ENCODE results near the gene PRKAB1. TPM values are rescaled to one million over a fixed set of nuclear protein-coding genes. Genes with fewer than 3 reads are reported as not detected.
A peak's percentile ranks its signal among the peaks of the same experiment; 100 is the strongest.

Gene PRKAB1
- total RNA-seq, 1 donor from 2014 or later = 22.7 TPM

GRCh38 chr12:119694111-119694510, 26.2 kb downstream of the PRKAB1 start:
- H3K9me3 Mint-ChIP-seq (ENCODE audit: unreplicated experiment) = no peaks in the 10 kb centered on the region
- Histone ChIP-seq H3K4me2 (ENCODE audit: low read length) (no peak overlapping the region), H2AFZ (ENCODE audit: low read depth, low read length) (no peak overlapping the region), H4K20me1 (ENCODE audit: insufficient read depth, low read length) (peaks cover 4% of the 10 kb centered on the region), H3K36me3 (ENCODE audit: insufficient read depth, low read length) (peaks cover 3% of the 10 kb centered on the region), H3K27me3 (ENCODE audit: insufficient read depth, low read length) (no peaks in the 10 kb centered on the region), H3K27ac (ENCODE audit: low read depth, low read length) (no peak overlapping the region), H3K9me3 (ENCODE audit: insufficient read depth, low read depth, low read length) (no peaks in the 10 kb centered on the region), H3K4me1 (ENCODE audit: insufficient read depth, low read length) (peaks cover 10% of the 10 kb centered on the region), H3K9ac (ENCODE audit: low read length) (no peak overlapping the region), H3K4me3 (ENCODE audit: insufficient read depth, low read depth, low read length) (no peak overlapping the region), H3K79me2 (ENCODE audit: insufficient read depth, low read length) (no peaks in the 10 kb centered on the region)
- no peak for TF ChIP-seq CTCF (IDR thresholded peaks at IDR 0.05; ENCODE audit: insufficient read depth, low read depth, low read length)
- TF ChIP-seq EZH2 (IDR thresholded peaks at IDR 0.05; ENCODE audit: insufficient read depth, low read length) = no peak
- H3K36me3 Mint-ChIP-seq (ENCODE audit: low read depth, unreplicated experiment) = no peaks in the 10 kb centered on the region
- H3K4me1 Mint-ChIP-seq (ENCODE audit: low read depth, unreplicated experiment) = no peaks in the 10 kb centered on the region
- no peak overlapping the region for H3K4me3 Mint-ChIP-seq (ENCODE audit: unreplicated experiment)
- no peak overlapping the region for H3K27ac Mint-ChIP-seq (ENCODE audit: unreplicated experiment)
- DNase-seq (ENCODE audit: low read depth) (no peak), FAIRE-seq (no peak)
- no peaks in the 10 kb centered on the region for H3K27me3 Mint-ChIP-seq (ENCODE audit: low read depth, unreplicated experiment)

GRCh38 chr12:119695034-119695433, 27.1 kb downstream of the PRKAB1 start:
- no peak overlapping the region for H3K27ac ChIP-seq (ENCODE audit: low read depth, low read length)
- peak; percentile 33 for TF ChIP-seq CTCF (IDR thresholded peaks at IDR 0.05; ENCODE audit: insufficient read depth, low read depth, low read length)
- TF ChIP-seq EZH2 (IDR thresholded peaks at IDR 0.05; ENCODE audit: insufficient read depth, low read length) = no peak
- Mint-ChIP-seq H3K36me3 (ENCODE audit: low read depth, unreplicated experiment) (no peaks in the 10 kb centered on the region), H3K27me3 (ENCODE audit: low read depth, unreplicated experiment) (no peaks in the 10 kb centered on the region), H3K4me3 (ENCODE audit: unreplicated experiment) (no peak overlapping the region), H3K4me1 (ENCODE audit: low read depth, unreplicated experiment) (no peaks in the 10 kb centered on the region), H3K27ac (ENCODE audit: unreplicated experiment) (no peak overlapping the region), H3K9me3 (ENCODE audit: unreplicated experiment) (no peaks in the 10 kb centered on the region)
- H3K79me2 ChIP-seq (ENCODE audit: insufficient read depth, low read length) = no peaks in the 10 kb centered on the region
- DNase-seq (ENCODE audit: low read depth) = no peak
- H3K4me1 ChIP-seq (ENCODE audit: insufficient read depth, low read length) = peaks cover 10% of the 10 kb centered on the region
- peaks cover 4% of the 10 kb centered on the region for H4K20me1 ChIP-seq (ENCODE audit: insufficient read depth, low read length)
- no peak overlapping the region for H2AFZ ChIP-seq (ENCODE audit: low read depth, low read length)
- H3K4me3 ChIP-seq (ENCODE audit: insufficient read depth, low read depth, low read length) = no peak overlapping the region
- H3K9me3 ChIP-seq (ENCODE audit: insufficient read depth, low read depth, low read length) = no peaks in the 10 kb centered on the region
- H3K27me3 ChIP-seq (ENCODE audit: insufficient read depth, low read length) = no peaks in the 10 kb centered on the region
- no peak for FAIRE-seq
- H3K4me2 ChIP-seq (ENCODE audit: low read length) = no peak overlapping the region
- H3K36me3 ChIP-seq (ENCODE audit: insufficient read depth, low read length) = peaks cover 7% of the 10 kb centered on the region
- H3K9ac ChIP-seq (ENCODE audit: low read length) = no peak overlapping the region

- Mint-ChIP-seq H3K27ac (ENCODE audit: unreplicated experiment) (no peak overlapping the region), H3K4me3 (ENCODE audit: unreplicated experiment) (no peak overlapping the region), H3K27me3 (ENCODE audit: low read depth, unreplicated experiment) (peaks cover 2% of the 10 kb centered on the region), H3K36me3 (ENCODE audit: low read depth, unreplicated experiment) (no peaks in the 10 kb centered on the region), H3K4me1 (ENCODE audit: low read depth, unreplicated experiment) (no peaks in the 10 kb centered on the region), H3K9me3 (ENCODE audit: unreplicated experiment) (no peaks in the 10 kb centered on the region)
- Histone ChIP-seq H3K79me2 (ENCODE audit: insufficient read depth, low read length) (no peaks in the 10 kb centered on the region), H4K20me1 (ENCODE audit: insufficient read depth, low read length) (peaks cover 4% of the 10 kb centered on the region), H3K36me3 (ENCODE audit: insufficient read depth, low read length) (peaks cover 8% of the 10 kb centered on the region), H3K9ac (ENCODE audit: low read length) (no peak overlapping the region), H3K27ac (ENCODE audit: low read depth, low read length) (no peak overlapping the region), H3K4me2 (ENCODE audit: low read length) (no peak overlapping the region), H2AFZ (ENCODE audit: low read depth, low read length) (no peak overlapping the region), H3K4me1 (ENCODE audit: insufficient read depth, low read length) (peaks cover 10% of the 10 kb centered on the region), H3K4me3 (ENCODE audit: insufficient read depth, low read depth, low read length) (no peak overlapping the region), H3K9me3 (ENCODE audit: insufficient read depth, low read depth, low read length) (no peaks in the 10 kb centered on the region), H3K27me3 (ENCODE audit: insufficient read depth, low read length) (no peaks in the 10 kb centered on the region)
- FAIRE-seq (no peak), DNase-seq (ENCODE audit: low read depth) (no peak)
- TF ChIP-seq EZH2 (IDR thresholded peaks at IDR 0.05; ENCODE audit: insufficient read depth, low read length) = no peak
- TF ChIP-seq CTCF (IDR thresholded peaks at IDR 0.05; ENCODE audit: insufficient read depth, low read depth, low read length) = no peak
Observed at GRCh38 chr12:119696943-119697342, 29.0 kb downstream of the PRKAB1 start.
